GM12878 (cell line): Measurements from ENCODE around the gene ARHGDIG. TPM values are rescaled to one million over a fixed set of nuclear protein-coding genes. Genes with fewer than 3 reads are reported as not detected.

Experiments used
- ATAC-seq: fragments of 200-7000 bp; cut with Tn5 transposase; 3 replicates; pipeline ENCODE4 v1.9.1; 2020; ENCODE audit warnings: mild to moderate bottlenecking, moderate library complexity
- BruUV-seq: library from RNA; stranded (reverse); fragments of 400-500 nt; replicated peaks from 2 replicates; lab custom pipeline; 2021; lab: Mats Ljungman, UMichigan
- CTCF ChIA-PET: fragments of 300-600 bp; sonication (Branson Sonifier 250); formaldehyde crosslinking; extraction: SDS; loops from one replicate; lab custom pipeline; 2021; ENCODE audit warnings: inconsistent platforms; lab: Yijun Ruan, JAX
- POLR2A ChIA-PET: fragments of 350-600 bp; formaldehyde crosslinking; extraction: SDS; loops from one replicate; lab custom pipeline; 2021; ENCODE audit warnings: inconsistent platforms; lab: Charles Lee
- RAD21 ChIA-PET: fragments of 300-600 bp; sonication (Branson Sonifier 250); formaldehyde crosslinking; loops from one replicate; lab custom pipeline; 2023; ENCODE audit warnings: antibody characterized with exemption; ENCODE audit not compliant: unreplicated experiment; lab: Charles Lee
- SMC1A ChIA-PET: fragments of 300-600 bp; sonication (Branson Sonifier 250); formaldehyde crosslinking; loops from one replicate; lab custom pipeline; 2023; ENCODE audit not compliant: unreplicated experiment, uncharacterized antibody; lab: Charles Lee
- DNase-seq: peaks from one replicate; pipeline ENCODE4 v3.0.0-alpha.2; 2011; ENCODE audit warnings: low read depth, low spot score
- FAIRE-seq: peaks from 3 replicates; lab custom pipeline; 2011; peaks lifted over from hg19 to GRCh38; lab: Jason Lieb, UNC
- H2AFZ ChIP-seq: 2 replicates; pipeline ENCODE4 v1.6.0; 2011; ENCODE audit warnings: low read depth, low read length, control low read depth; ENCODE audit not compliant: control insufficient read depth
- H3K27ac ChIP-seq: 2 replicates; pipeline ENCODE4 v1.5.1; 2011; ENCODE audit warnings: control low read depth; ENCODE audit not compliant: control insufficient read depth, insufficient read depth
- H3K27me3 ChIP-seq, 2 experiments: replicated peaks in 1 of 2; 2 replicates each; pipeline versions ENCODE4 v1.6.0 to v1.6.1; 2011; ENCODE audit warnings: low read length in 1 of 2; ENCODE audit not compliant: control insufficient read depth in 2 of 2, insufficient read depth in 2 of 2
- H3K36me3 ChIP-seq, 2 experiments: 2 replicates each; pipeline ENCODE4 v1.5.1; 2011; ENCODE audit warnings: low read length in 1 of 2; ENCODE audit not compliant: control insufficient read depth in 2 of 2, insufficient read depth in 2 of 2
- H3K4me1 ChIP-seq: 2 replicates; pipeline ENCODE4 v1.6.1; 2011; ENCODE audit warnings: mild to moderate bottlenecking, low read length, moderate library complexity, mixed read lengths; ENCODE audit not compliant: control insufficient read depth, insufficient read depth
- H3K4me2 ChIP-seq: 2 replicates; pipeline ENCODE4 v1.6.0; 2011; ENCODE audit warnings: control low read depth; ENCODE audit not compliant: control insufficient read depth, insufficient read depth
- H3K4me3 ChIP-seq: fragments of 200-600 bp; sonication (generic); 2 replicates; pipeline ENCODE4 v1.5.1; 2016
- H3K79me2 ChIP-seq: 2 replicates; pipeline ENCODE4 v1.6.0; 2011; ENCODE audit warnings: low read length; ENCODE audit not compliant: control insufficient read depth, insufficient read depth
- H3K9ac ChIP-seq: 2 replicates; pipeline ENCODE4 v1.8.0; 2011; ENCODE audit warnings: low read length, control low read depth, mixed read lengths; ENCODE audit not compliant: control insufficient read depth, insufficient read depth
- H3K9me3 ChIP-seq: replicated peaks from 3 replicates; pipeline ENCODE4 v1.5.1; 2011; ENCODE audit warnings: mild to moderate bottlenecking, low read length; ENCODE audit not compliant: control insufficient read depth, insufficient read depth
- H4K20me1 ChIP-seq: 2 replicates; pipeline ENCODE4 v1.6.0; 2011; ENCODE audit not compliant: control insufficient read depth, insufficient read depth
- ATF7 ChIP-seq: fragments of 450-650 bp; IDR thresholded peaks from 2 replicates; pipeline ENCODE4 v1.6.1; 2016; ENCODE audit warnings: low read depth, mild to moderate bottlenecking
- CHD1 ChIP-seq: IDR thresholded peaks from 2 replicates; pipeline ENCODE4 v1.6.1; 2012; ENCODE audit warnings: low read depth, low read length, improper control_type of control experiment
- FOXM1 ChIP-seq: IDR thresholded peaks from 2 replicates; pipeline ENCODE4 v1.6.1; 2012; ENCODE audit warnings: low read depth, mild to moderate bottlenecking, inconsistent platforms, low read length, moderate library complexity
- IRF4 ChIP-seq: IDR thresholded peaks from 2 replicates; pipeline ENCODE4 v1.6.1; 2011; ENCODE audit warnings: low read depth, low read length
- POLR2AphosphoS5 ChIP-seq: IDR thresholded peaks from 2 replicates; pipeline ENCODE4 v1.6.1; 2011; ENCODE audit warnings: mild to moderate bottlenecking, low read length, inconsistent platforms
- RAD51 ChIP-seq: fragments of 450-650 bp; IDR thresholded peaks from 2 replicates; pipeline ENCODE4 v1.6.1; 2016; ENCODE audit warnings: moderate library complexity, mild to moderate bottlenecking, inconsistent platforms
- STAT1 ChIP-seq: fragments of 450-650 bp; conservative IDR thresholded peaks from 2 replicates; pipeline ENCODE4 v1.6.1; 2014; ENCODE audit warnings: antibody characterized with exemption, mild to moderate bottlenecking
- SUPT20H ChIP-seq: IDR thresholded peaks from 2 replicates; pipeline ENCODE4 v1.6.1; 2011; ENCODE audit warnings: low read depth, mild to moderate bottlenecking, low read length, moderate library complexity, borderline replicate concordance; ENCODE audit not compliant: control insufficient read depth
- WGBS: methylation state at CpG from one replicate; pipeline ENCODE4 v1.1.6; 2016; ENCODE audit warnings: low lambda C conversion rate; ENCODE audit not compliant: insufficient replicate concordance, insufficient coverage; ENCODE audit errors: missing lambda C conversion rate; 5-methylcytosine and 5-hydroxymethylcytosine counted together
- in situ Hi-C: fragments of 300-500 bp; cut with MboI; formaldehyde crosslinking; loops from 9 replicates; pipeline ENCODE4 v1.14.3; 2018; ENCODE audit warnings: mixed read lengths
- intact Hi-C: fragments of 100-400 bp; cut with micrococcal nuclease; formaldehyde crosslinking; loops from one replicate; pipeline ENCODE4 v1.14.2; 2022; ENCODE audit not compliant: unreplicated experiment
- polyA plus RNA-seq, 11 experiments: library from polyadenylated mRNA; depleted of rRNA in 4 of 11; unstranded in 6 of 11; stranded (reverse) in 5 of 11; fragments of >200 nt; fragmentation: Nextera tagmentation in 4 of 11; fragmentation: Illumina TruSeq in 1 of 11; extraction: Ambion mirVana in 4 of 11; extraction: Trizol in 1 of 11; gene quantifications; 1 replicate in 1 of 11; 2 replicates in 10 of 11; pipeline versions ENCODE4 v1.2.1 to v1.2.3, GENCODE V29; 2011 to 2016; ENCODE audit warnings: inconsistent platforms in 2 of 11, missing spikeins in 2 of 11, low read depth in 1 of 11
- total RNA-seq, 4 experiments: library from RNA; depleted of rRNA in 3 of 4; stranded (reverse); fragments of >200 nt in 3 of 4; fragmentation: Illumina TruSeq in 1 of 4; extraction: Trizol in 1 of 4; gene quantifications; 2 replicates each; pipeline versions ENCODE4 v1.2.1 to v1.2.3, GENCODE V29; 2013 to 2021
- TF ChIP-seq, protein P1 (sequence below): fragments of 450-650 bp; IDR thresholded peaks from 2 replicates; pipeline ENCODE4 v1.6.1; 2017; ENCODE audit warnings: mild to moderate bottlenecking, moderate library complexity

ARHGDIG gene
- total and polyA plus RNA-seq, 10 of the 15 experiments (the other 5 are each of a cell fraction or from before 2014, with no cell fraction given) = not detected

DNA sequence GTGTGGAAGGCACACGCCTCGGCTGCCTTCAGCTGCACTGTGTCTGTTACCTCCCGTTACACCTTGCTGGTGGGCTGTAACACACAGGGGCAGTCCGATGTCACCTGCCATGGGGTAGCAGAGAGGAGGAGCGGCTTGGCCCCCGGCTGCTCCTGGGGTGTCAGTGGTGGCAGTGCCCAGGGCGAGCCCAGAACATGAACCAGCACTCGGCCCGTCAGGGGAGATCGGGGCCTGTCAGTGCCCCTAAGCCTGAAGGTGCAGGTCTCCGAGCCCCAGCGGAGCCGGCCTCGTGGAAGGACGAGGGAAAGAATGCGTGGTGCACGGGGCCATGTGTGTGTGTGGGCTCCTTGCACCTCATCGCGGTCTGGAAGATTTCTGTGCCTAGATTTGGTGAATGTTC, 20.1 kb upstream of the ARHGDIG start:
- no peaks in the 10 kb centered on the region for H3K4me1 ChIP-seq
- DNase-seq (no peak), FAIRE-seq (no peak), ATAC-seq (no peak)
- ChIA-PET RAD21 (no interaction called here), POLR2A (no interaction called here), CTCF (no interaction called here), SMC1A (no interaction called here)
- no peak overlapping the region for H3K4me2 ChIP-seq
- peaks cover 0 to 4% of the 10 kb centered on the region in 2 experiments; a peak in 1 of 4 replicates for H3K36me3 ChIP-seq
- H3K27me3 ChIP-seq = no peaks in the 10 kb centered on the region
- BruUV-seq = no TSS peak
- no peak overlapping the region for H3K4me3 ChIP-seq
- intact Hi-C loops (no loop called here), in situ Hi-C loops (no loop called here)
- no peaks in the 10 kb centered on the region for H4K20me1 ChIP-seq
- H3K9me3 ChIP-seq = no peaks in the 10 kb centered on the region
- TF ChIP-seq ATF7 = no peak
- no peak for TF ChIP-seq CHD1
- TF ChIP-seq STAT1 = no peak
- TF ChIP-seq, protein P1, sequence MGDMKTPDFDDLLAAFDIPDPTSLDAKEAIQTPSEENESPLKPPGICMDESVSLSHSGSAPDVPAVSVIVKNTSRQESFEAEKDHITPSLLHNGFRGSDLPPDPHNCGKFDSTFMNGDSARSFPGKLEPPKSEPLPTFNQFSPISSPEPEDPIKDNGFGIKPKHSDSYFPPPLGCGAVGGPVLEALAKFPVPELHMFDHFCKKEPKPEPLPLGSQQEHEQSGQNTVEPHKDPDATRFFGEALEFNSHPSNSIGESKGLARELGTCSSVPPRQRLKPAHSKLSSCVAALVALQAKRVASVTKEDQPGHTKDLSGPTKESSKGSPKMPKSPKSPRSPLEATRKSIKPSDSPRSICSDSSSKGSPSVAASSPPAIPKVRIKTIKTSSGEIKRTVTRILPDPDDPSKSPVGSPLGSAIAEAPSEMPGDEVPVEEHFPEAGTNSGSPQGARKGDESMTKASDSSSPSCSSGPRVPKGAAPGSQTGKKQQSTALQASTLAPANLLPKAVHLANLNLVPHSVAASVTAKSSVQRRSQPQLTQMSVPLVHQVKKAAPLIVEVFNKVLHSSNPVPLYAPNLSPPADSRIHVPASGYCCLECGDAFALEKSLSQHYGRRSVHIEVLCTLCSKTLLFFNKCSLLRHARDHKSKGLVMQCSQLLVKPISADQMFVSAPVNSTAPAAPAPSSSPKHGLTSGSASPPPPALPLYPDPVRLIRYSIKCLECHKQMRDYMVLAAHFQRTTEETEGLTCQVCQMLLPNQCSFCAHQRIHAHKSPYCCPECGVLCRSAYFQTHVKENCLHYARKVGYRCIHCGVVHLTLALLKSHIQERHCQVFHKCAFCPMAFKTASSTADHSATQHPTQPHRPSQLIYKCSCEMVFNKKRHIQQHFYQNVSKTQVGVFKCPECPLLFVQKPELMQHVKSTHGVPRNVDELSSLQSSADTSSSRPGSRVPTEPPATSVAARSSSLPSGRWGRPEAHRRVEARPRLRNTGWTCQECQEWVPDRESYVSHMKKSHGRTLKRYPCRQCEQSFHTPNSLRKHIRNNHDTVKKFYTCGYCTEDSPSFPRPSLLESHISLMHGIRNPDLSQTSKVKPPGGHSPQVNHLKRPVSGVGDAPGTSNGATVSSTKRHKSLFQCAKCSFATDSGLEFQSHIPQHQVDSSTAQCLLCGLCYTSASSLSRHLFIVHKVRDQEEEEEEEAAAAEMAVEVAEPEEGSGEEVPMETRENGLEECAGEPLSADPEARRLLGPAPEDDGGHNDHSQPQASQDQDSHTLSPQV = no peak
- TF ChIP-seq POLR2AphosphoS5 = no peak
- no peak for TF ChIP-seq IRF4
- no peak for TF ChIP-seq SUPT20H
- no peak for TF ChIP-seq FOXM1
- no peak for TF ChIP-seq RAD51
- H2AFZ ChIP-seq = no peak overlapping the region
- no peaks in the 10 kb centered on the region for H3K79me2 ChIP-seq
- H3K27ac ChIP-seq = no peak overlapping the region
- 88% methylated on average over 18 of the region's 19 CpGs for WGBS
- no peak overlapping the region for H3K9ac ChIP-seq
